WTC11 (cell line): ENCODE data around the gene AVP.

Experiments
- NFATC4 ChIP-seq: fragments of 250-450 bp; sonication (Bioruptor Pico); IDR thresholded peaks from 2 replicates; pipeline ENCODE4 v1.9.0; 2021; ENCODE audit warnings: mild to moderate bottlenecking
- TCF7 ChIP-seq: sonication (generic); formaldehyde crosslinking; IDR thresholded peaks from 2 replicates; pipeline ENCODE4 v1.8.0; 2022; ENCODE audit warnings: mild to moderate bottlenecking, low read depth, missing genetic modification reagents, moderate library complexity
- TEAD4 ChIP-seq: sonication (generic); formaldehyde crosslinking; IDR thresholded peaks from 2 replicates; pipeline ENCODE4 v1.8.0; 2022; ENCODE audit warnings: mild to moderate bottlenecking, missing genetic modification reagents
- TP53 ChIP-seq: sonication (generic); formaldehyde crosslinking; IDR thresholded peaks from 2 replicates; pipeline ENCODE4 v1.8.1; 2023; ENCODE audit warnings: mild to moderate bottlenecking, missing genetic modification reagents
- TF ChIP-seq, protein P1 (sequence below): fragments of 200-600 bp; IDR thresholded peaks from 2 replicates; pipeline ENCODE4 v1.8.0; 2022; ENCODE audit warnings: antibody characterized with exemption
- TF ChIP-seq, protein P2 (sequence below): fragments of 250-450 bp; sonication (Bioruptor Pico); IDR thresholded peaks from 2 replicates; pipeline ENCODE4 v1.9.0; 2021; ENCODE audit warnings: mild to moderate bottlenecking
- TF ChIP-seq, protein P3 (sequence below): sonication (generic); formaldehyde crosslinking; IDR thresholded peaks from 2 replicates; pipeline ENCODE4 v1.8.1; 2023; ENCODE audit warnings: mild to moderate bottlenecking, moderate library complexity, missing genetic modification reagents

DNA sequence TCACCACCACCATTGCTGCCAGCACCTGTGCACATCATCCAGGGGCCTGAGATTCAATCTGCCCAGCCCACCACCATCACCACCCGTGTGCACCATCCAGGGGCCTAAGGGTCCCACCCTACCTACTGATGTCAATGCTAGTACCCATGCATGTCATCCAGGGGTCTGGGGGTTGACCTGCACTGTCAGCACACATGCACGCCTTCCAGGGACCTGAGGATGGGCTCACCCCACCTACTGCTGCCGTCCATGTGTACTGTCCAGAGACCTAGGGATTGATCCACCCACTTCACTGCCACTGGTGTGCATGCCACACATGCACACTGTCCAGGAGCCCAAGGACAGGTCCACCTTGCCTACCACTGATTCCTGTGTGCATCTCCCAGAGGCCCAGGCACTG lies 25.0 kb downstream of the AVP start:
- TF ChIP-seq TP53 (CRISPR knock-in tag): no peak
- TF ChIP-seq TCF7 (CRISPR knock-in tag): no peak
- TF ChIP-seq, protein P1, sequence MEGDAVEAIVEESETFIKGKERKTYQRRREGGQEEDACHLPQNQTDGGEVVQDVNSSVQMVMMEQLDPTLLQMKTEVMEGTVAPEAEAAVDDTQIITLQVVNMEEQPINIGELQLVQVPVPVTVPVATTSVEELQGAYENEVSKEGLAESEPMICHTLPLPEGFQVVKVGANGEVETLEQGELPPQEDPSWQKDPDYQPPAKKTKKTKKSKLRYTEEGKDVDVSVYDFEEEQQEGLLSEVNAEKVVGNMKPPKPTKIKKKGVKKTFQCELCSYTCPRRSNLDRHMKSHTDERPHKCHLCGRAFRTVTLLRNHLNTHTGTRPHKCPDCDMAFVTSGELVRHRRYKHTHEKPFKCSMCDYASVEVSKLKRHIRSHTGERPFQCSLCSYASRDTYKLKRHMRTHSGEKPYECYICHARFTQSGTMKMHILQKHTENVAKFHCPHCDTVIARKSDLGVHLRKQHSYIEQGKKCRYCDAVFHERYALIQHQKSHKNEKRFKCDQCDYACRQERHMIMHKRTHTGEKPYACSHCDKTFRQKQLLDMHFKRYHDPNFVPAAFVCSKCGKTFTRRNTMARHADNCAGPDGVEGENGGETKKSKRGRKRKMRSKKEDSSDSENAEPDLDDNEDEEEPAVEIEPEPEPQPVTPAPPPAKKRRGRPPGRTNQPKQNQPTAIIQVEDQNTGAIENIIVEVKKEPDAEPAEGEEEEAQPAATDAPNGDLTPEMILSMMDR: no peak
- TF ChIP-seq, protein P2, sequence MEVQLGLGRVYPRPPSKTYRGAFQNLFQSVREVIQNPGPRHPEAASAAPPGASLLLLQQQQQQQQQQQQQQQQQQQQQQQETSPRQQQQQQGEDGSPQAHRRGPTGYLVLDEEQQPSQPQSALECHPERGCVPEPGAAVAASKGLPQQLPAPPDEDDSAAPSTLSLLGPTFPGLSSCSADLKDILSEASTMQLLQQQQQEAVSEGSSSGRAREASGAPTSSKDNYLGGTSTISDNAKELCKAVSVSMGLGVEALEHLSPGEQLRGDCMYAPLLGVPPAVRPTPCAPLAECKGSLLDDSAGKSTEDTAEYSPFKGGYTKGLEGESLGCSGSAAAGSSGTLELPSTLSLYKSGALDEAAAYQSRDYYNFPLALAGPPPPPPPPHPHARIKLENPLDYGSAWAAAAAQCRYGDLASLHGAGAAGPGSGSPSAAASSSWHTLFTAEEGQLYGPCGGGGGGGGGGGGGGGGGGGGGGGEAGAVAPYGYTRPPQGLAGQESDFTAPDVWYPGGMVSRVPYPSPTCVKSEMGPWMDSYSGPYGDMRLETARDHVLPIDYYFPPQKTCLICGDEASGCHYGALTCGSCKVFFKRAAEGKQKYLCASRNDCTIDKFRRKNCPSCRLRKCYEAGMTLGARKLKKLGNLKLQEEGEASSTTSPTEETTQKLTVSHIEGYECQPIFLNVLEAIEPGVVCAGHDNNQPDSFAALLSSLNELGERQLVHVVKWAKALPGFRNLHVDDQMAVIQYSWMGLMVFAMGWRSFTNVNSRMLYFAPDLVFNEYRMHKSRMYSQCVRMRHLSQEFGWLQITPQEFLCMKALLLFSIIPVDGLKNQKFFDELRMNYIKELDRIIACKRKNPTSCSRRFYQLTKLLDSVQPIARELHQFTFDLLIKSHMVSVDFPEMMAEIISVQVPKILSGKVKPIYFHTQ: no peak
- TF ChIP-seq, protein P3, sequence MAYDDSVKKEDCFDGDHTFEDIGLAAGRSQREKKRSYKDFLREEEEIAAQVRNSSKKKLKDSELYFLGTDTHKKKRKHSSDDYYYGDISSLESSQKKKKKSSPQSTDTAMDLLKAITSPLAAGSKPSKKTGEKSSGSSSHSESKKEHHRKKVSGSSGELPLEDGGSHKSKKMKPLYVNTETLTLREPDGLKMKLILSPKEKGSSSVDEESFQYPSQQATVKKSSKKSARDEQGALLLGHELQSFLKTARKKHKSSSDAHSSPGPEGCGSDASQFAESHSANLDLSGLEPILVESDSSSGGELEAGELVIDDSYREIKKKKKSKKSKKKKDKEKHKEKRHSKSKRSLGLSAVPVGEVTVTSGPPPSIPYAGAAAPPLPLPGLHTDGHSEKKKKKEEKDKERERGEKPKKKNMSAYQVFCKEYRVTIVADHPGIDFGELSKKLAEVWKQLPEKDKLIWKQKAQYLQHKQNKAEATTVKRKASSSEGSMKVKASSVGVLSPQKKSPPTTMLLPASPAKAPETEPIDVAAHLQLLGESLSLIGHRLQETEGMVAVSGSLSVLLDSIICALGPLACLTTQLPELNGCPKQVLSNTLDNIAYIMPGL (CRISPR knock-in tag): no peak
- TF ChIP-seq NFATC4 (CRISPR knock-in tag): no peak
- no peak for TF ChIP-seq TEAD4 (CRISPR knock-in tag)
